NT2/D1 (cell line): ENCODE results near the gene CDH5.

Experiments used
- SUZ12 ChIP-seq: IDR thresholded peaks from 2 replicates; pipeline ENCODE4 v1.6.1; 2011; ENCODE audit not compliant: insufficient read length, insufficient read depth; ENCODE audit errors: extremely low read depth
- YY1 ChIP-seq: IDR thresholded peaks from 2 replicates; pipeline ENCODE4 v1.6.1; 2011; ENCODE audit not compliant: insufficient read length, insufficient read depth

- TF ChIP-seq YY1 (no peak), SUZ12 (no peak)
Observed at GRCh38 chr16:66416136-66416535, 49.6 kb downstream of the CDH5 start.
